Transverse colon (tissue), 4 donors: ENCODE data around the gene CDHR3.

Experiments used
- CTCF ChIP-seq, 5 experiments: fragments of 200-600 bp in 3 of 5; fragments of 450-650 bp in 2 of 5; sonication (generic) in 3 of 5; IDR thresholded peaks; 1 replicate in 2 of 5; 2 replicates in 3 of 5; pipeline ENCODE4 v1.5.1; 2016 to 2017; ENCODE audit warnings: antibody characterized with exemption in 5 of 5, inconsistent platforms in 3 of 5, mild to moderate bottlenecking in 2 of 5, moderate library complexity in 1 of 5
- EP300 ChIP-seq: sonication (generic); formaldehyde crosslinking; IDR thresholded peaks from one replicate; pipeline ENCODE4 v1.6.1; 2017; ENCODE audit warnings: antibody characterized with exemption, low read depth
- POLR2AphosphoS5 ChIP-seq, 3 donors: sonication (generic); formaldehyde crosslinking; IDR thresholded peaks; one replicate each; pipeline ENCODE4 v1.6.1; 2016; ENCODE audit warnings: antibody characterized with exemption in 3 of 3

- no peak for TF ChIP-seq EP300
- no peak for TF ChIP-seq CTCF (IDR thresholded peaks at IDR 0.05)
- TF ChIP-seq POLR2AphosphoS5 (IDR thresholded peaks at IDR 0.05): no peak
Observed at GRCh38 chr7:105985672-105986215, 22.7 kb downstream of the CDHR3 start.
